Measurements from ENCODE around the gene CD274.
"Not testable (repeated sequence)": the region's sequence is repeated elsewhere in the genome, so short reads cannot be mapped to it uniquely, and the experiment has no call there.

CD274 gene

GRCh38 chr9:5470122-5470521 is 19.8 kb downstream of the CD274 start:
- no peak for DNase-seq

- DNase-seq = no peak
Observed at GRCh38 chr9:5470816-5471215, 20.5 kb downstream of the CD274 start.

- DNase-seq = not testable (repeated sequence)
Observed at GRCh38 chr9:5475611-5476010, 25.3 kb downstream of the CD274 start.

GRCh38 chr9:5478206-5478605 is 27.9 kb downstream of the CD274 start:
- DNase-seq = no peak

- no peak for DNase-seq
Observed at GRCh38 chr9:5479994-5480694, 29.8 kb downstream of the CD274 start.

GRCh38 chr9:5480919-5481318 is 30.6 kb downstream of the CD274 start:
- no peak for DNase-seq

GRCh38 chr9:5481322-5482040 is 31.1 kb downstream of the CD274 start:
- DNase-seq = no peak

GRCh38 chr9:5482194-5482593 is 31.9 kb downstream of the CD274 start:
- no peak for DNase-seq

- no peak for DNase-seq
Observed at GRCh38 chr9:5483306-5483705, 33.0 kb downstream of the CD274 start.

- DNase-seq = no peak
Observed at GRCh38 chr9:5485378-5486085, 35.2 kb downstream of the CD274 start.

- no peak for DNase-seq
Observed at GRCh38 chr9:5486988-5487387, 36.6 kb downstream of the CD274 start.

GRCh38 chr9:5488221-5489008 is 38.1 kb downstream of the CD274 start:
- no peak for DNase-seq

- DNase-seq = no peak
Observed at GRCh38 chr9:5489630-5490490, 39.5 kb downstream of the CD274 start.

GRCh38 chr9:5492965-5493678 is 42.8 kb downstream of the CD274 start:
- no peak for DNase-seq

GRCh38 chr9:5493679-5494511 is 43.6 kb downstream of the CD274 start:
- no peak for DNase-seq

GRCh38 chr9:5494765-5495164 is 44.4 kb downstream of the CD274 start:
- not testable (repeated sequence) for DNase-seq

- DNase-seq = no peak
Observed at GRCh38 chr9:5499157-5499556, 48.8 kb downstream of the CD274 start.

- DNase-seq = no peak
Observed at GRCh38 chr9:5499889-5500398, 49.6 kb downstream of the CD274 start.

- DNase-seq = no peak
Observed at GRCh38 chr9:5500441-5501235, 50.3 kb downstream of the CD274 start.
